Measurements from ENCODE around the gene C9orf50.
A peak's percentile ranks its signal among the peaks of the same experiment; 100 is the strongest.

The C9orf50 gene

GRCh38 chr9:129568560-129569501, 52.1 kb downstream of the C9orf50 start:
- peak overlapping the region; percentile 73 for H3K27ac ChIP-seq (ENCODE audit: low read depth, low read length)
- H3K4me1 ChIP-seq (ENCODE audit: insufficient read depth, low read length), result peaks cover 22% of the 10 kb centered on the region
- no peaks in the 10 kb centered on the region for H3K36me3 ChIP-seq (ENCODE audit: insufficient read depth, low read length)
- no peaks in the 10 kb centered on the region for H3K9me3 ChIP-seq (ENCODE audit: low read length)
- peak overlapping the region; percentile 44 for H3K9ac ChIP-seq (ENCODE audit: low read length)
- H3K4me3 ChIP-seq (ENCODE audit: low read depth in 1 of 2, low read length in 2 of 2), result peak overlapping the region; percentile 44 to 72
- no peaks in the 10 kb centered on the region for H3K27me3 ChIP-seq (ENCODE audit: control insufficient read depth in 1 of 2, insufficient read depth in 2 of 2, low read length in 2 of 2)

- Histone ChIP-seq H3K27ac (ENCODE audit: low read depth, low read length) (peak overlapping the region; percentile 73), H3K27me3 (ENCODE audit: control insufficient read depth in 1 of 2, insufficient read depth in 2 of 2, low read length in 2 of 2) (no peaks in the 10 kb centered on the region), H3K9me3 (ENCODE audit: low read length) (no peaks in the 10 kb centered on the region), H3K4me1 (ENCODE audit: insufficient read depth, low read length) (peaks cover 22% of the 10 kb centered on the region), H3K9ac (ENCODE audit: low read length) (peak overlapping the region; percentile 44), H3K4me3 (ENCODE audit: low read depth in 1 of 2, low read length in 2 of 2) (peak overlapping the region; percentile 44 to 72), H3K36me3 (ENCODE audit: insufficient read depth, low read length) (no peaks in the 10 kb centered on the region)
These were observed 52.9 kb downstream of the C9orf50 start for GRCh38 chr9:129567842-129568559.

GRCh38 chr9:129567329-129567728, 53.6 kb downstream of the C9orf50 start:
- Histone ChIP-seq H3K36me3 (ENCODE audit: insufficient read depth, low read length) (no peaks in the 10 kb centered on the region), H3K27ac (ENCODE audit: low read depth, low read length) (no peak overlapping the region), H3K27me3 (ENCODE audit: control insufficient read depth in 1 of 2, insufficient read depth in 2 of 2, low read length in 2 of 2) (no peaks in the 10 kb centered on the region), H3K4me1 (ENCODE audit: insufficient read depth, low read length) (peaks cover 26% of the 10 kb centered on the region), H3K9me3 (ENCODE audit: low read length) (no peaks in the 10 kb centered on the region), H3K4me3 (ENCODE audit: low read depth in 1 of 2, low read length in 2 of 2) (no peak overlapping the region), H3K9ac (ENCODE audit: low read length) (no peak overlapping the region)

GRCh38 chr9:129566563-129567266, 54.2 kb downstream of the C9orf50 start:
- no peaks in the 10 kb centered on the region for H3K27me3 ChIP-seq (ENCODE audit: control insufficient read depth in 1 of 2, insufficient read depth in 2 of 2, low read length in 2 of 2)
- H3K36me3 ChIP-seq (ENCODE audit: insufficient read depth, low read length), result no peaks in the 10 kb centered on the region
- H3K9ac ChIP-seq (ENCODE audit: low read length), result no peak overlapping the region
- H3K4me3 ChIP-seq (ENCODE audit: low read depth in 1 of 2, low read length in 2 of 2), result no peak overlapping the region
- no peak overlapping the region for H3K27ac ChIP-seq (ENCODE audit: low read depth, low read length)
- H3K9me3 ChIP-seq (ENCODE audit: low read length), result no peaks in the 10 kb centered on the region
- peaks cover 30% of the 10 kb centered on the region for H3K4me1 ChIP-seq (ENCODE audit: insufficient read depth, low read length)

- Histone ChIP-seq H3K4me1 (ENCODE audit: insufficient read depth, low read length) (peaks cover 11% of the 10 kb centered on the region), H3K9me3 (ENCODE audit: low read length) (no peaks in the 10 kb centered on the region), H3K27me3 (ENCODE audit: control insufficient read depth in 1 of 2, insufficient read depth in 2 of 2, low read length in 2 of 2) (no peaks in the 10 kb centered on the region), H3K9ac (ENCODE audit: low read length) (no peak overlapping the region), H3K4me3 (ENCODE audit: low read depth in 1 of 2, low read length in 2 of 2) (no peak overlapping the region), H3K27ac (ENCODE audit: low read depth, low read length) (no peak overlapping the region), H3K36me3 (ENCODE audit: insufficient read depth, low read length) (no peaks in the 10 kb centered on the region)
These were observed 58.0 kb downstream of the C9orf50 start for GRCh38 chr9:129562917-129563316.

- Histone ChIP-seq H3K27me3 (ENCODE audit: control insufficient read depth in 1 of 2, insufficient read depth in 2 of 2, low read length in 2 of 2) (no peaks in the 10 kb centered on the region), H3K27ac (ENCODE audit: low read depth, low read length) (no peak overlapping the region), H3K36me3 (ENCODE audit: insufficient read depth, low read length) (no peaks in the 10 kb centered on the region), H3K9me3 (ENCODE audit: low read length) (no peaks in the 10 kb centered on the region), H3K9ac (ENCODE audit: low read length) (no peak overlapping the region), H3K4me1 (ENCODE audit: insufficient read depth, low read length) (peaks cover 11% of the 10 kb centered on the region), H3K4me3 (ENCODE audit: low read depth in 1 of 2, low read length in 2 of 2) (no peak overlapping the region)
These were observed 58.4 kb downstream of the C9orf50 start for GRCh38 chr9:129562514-129562913.

Measured in muscle layer of colon (tissue), 2 donors.